H9 (cell line): ENCODE results near the gene NHLH1. TPM values are rescaled to one million over a fixed set of nuclear protein-coding genes. Genes with fewer than 3 reads are reported as not detected.

Source experiments
- DNase-seq: peaks from one replicate; pipeline ENCODE4 v3.0.0-alpha.2; 2017
- H2AFZ ChIP-seq: one replicate; pipeline ENCODE4 v1.6.1; 2013; ENCODE audit warnings: mild to moderate bottlenecking, low read length, control low read depth, moderate library complexity
- H2AK5ac ChIP-seq: 2 replicates; pipeline ENCODE4 v1.6.1; 2013; ENCODE audit warnings: low read length, control low read depth, mixed read lengths; ENCODE audit not compliant: insufficient read length
- H2BK120ac ChIP-seq: one replicate; pipeline ENCODE4 v1.6.1; 2013; ENCODE audit warnings: low read depth, mild to moderate bottlenecking, low read length, control low read depth, inconsistent platforms; ENCODE audit not compliant: poor library complexity, severe bottlenecking
- H2BK12ac ChIP-seq: 2 replicates; pipeline ENCODE4 v1.6.1; 2013; ENCODE audit warnings: low read length, control low read depth, mixed read lengths, low read depth; ENCODE audit not compliant: insufficient read length
- H2BK15ac ChIP-seq: 2 replicates; pipeline ENCODE4 v1.6.1; 2013; ENCODE audit warnings: low read depth, low read length, control low read depth
- H2BK20ac ChIP-seq: one replicate; pipeline ENCODE4 v1.6.1; 2013; ENCODE audit warnings: low read depth, mild to moderate bottlenecking, low read length, control low read depth, inconsistent platforms; ENCODE audit not compliant: poor library complexity, severe bottlenecking
- H2BK5ac ChIP-seq: 2 replicates; pipeline ENCODE4 v1.6.1; 2013; ENCODE audit warnings: low read length, control low read depth, mixed read lengths; ENCODE audit not compliant: insufficient read length
- H3K14ac ChIP-seq: 2 replicates; pipeline ENCODE4 v1.6.1; 2013; ENCODE audit warnings: low read length, control low read depth; ENCODE audit not compliant: insufficient read depth
- H3K18ac ChIP-seq: 2 replicates; pipeline ENCODE4 v1.6.1; 2013; ENCODE audit warnings: low read depth, mild to moderate bottlenecking, mixed read lengths, low read length, control low read depth; ENCODE audit not compliant: insufficient read length
- H3K23ac ChIP-seq: 2 replicates; pipeline ENCODE4 v1.6.1; 2013; ENCODE audit warnings: low read length, control low read depth, mixed read lengths, low read depth; ENCODE audit not compliant: insufficient read length
- H3K23me2 ChIP-seq: 2 replicates; pipeline ENCODE4 v1.6.1; 2013; ENCODE audit warnings: low read depth, mild to moderate bottlenecking, mixed read lengths, low read length, control low read depth; ENCODE audit not compliant: insufficient read length, poor library complexity, severe bottlenecking
- H3K27ac ChIP-seq: 2 replicates; pipeline ENCODE4 v1.5.1; 2013; ENCODE audit warnings: low read length, control low read depth, mixed read lengths, low read depth; ENCODE audit not compliant: insufficient read length
- H3K27me3 ChIP-seq: 2 replicates; pipeline ENCODE4 v1.6.1; 2013; ENCODE audit warnings: low read length, control low read depth, inconsistent platforms; ENCODE audit not compliant: insufficient read depth
- H3K4ac ChIP-seq: 2 replicates; pipeline ENCODE4 v1.6.1; 2013; ENCODE audit warnings: low read depth, mild to moderate bottlenecking, control low read depth, inconsistent platforms, low read length, moderate library complexity
- H3K4me1 ChIP-seq: 2 replicates; pipeline ENCODE4 v1.6.1; 2013; ENCODE audit warnings: low read length, control low read depth, inconsistent platforms; ENCODE audit not compliant: insufficient read depth
- H3K4me2 ChIP-seq: 2 replicates; pipeline ENCODE4 v1.6.1; 2013; ENCODE audit warnings: low read length, control low read depth, mixed read lengths; ENCODE audit not compliant: insufficient read length, insufficient read depth
- H3K56ac ChIP-seq: 2 replicates; pipeline ENCODE4 v1.6.1; 2013; ENCODE audit warnings: low read depth, mild to moderate bottlenecking, mixed read lengths, low read length, control low read depth; ENCODE audit not compliant: insufficient read length
- H3K79me1 ChIP-seq: 2 replicates; pipeline ENCODE4 v1.6.1; 2013; ENCODE audit warnings: low read depth, mild to moderate bottlenecking, moderate library complexity, low read length, control low read depth, inconsistent platforms; ENCODE audit not compliant: insufficient read depth, poor library complexity, severe bottlenecking
- H3K79me2 ChIP-seq: 2 replicates; pipeline ENCODE4 v1.6.1; 2013; ENCODE audit warnings: low read length, control low read depth, inconsistent platforms; ENCODE audit not compliant: insufficient read depth
- H3K9ac ChIP-seq: 2 replicates; pipeline ENCODE4 v1.6.1; 2013; ENCODE audit warnings: low read length, control low read depth, mixed read lengths; ENCODE audit not compliant: insufficient read length; ENCODE audit errors: extremely low read depth
- H3K9me3 ChIP-seq: one replicate; pipeline ENCODE4 v1.6.1; 2013; ENCODE audit warnings: low read depth, low read length, inconsistent platforms; ENCODE audit not compliant: control insufficient read depth
- H3T11ph ChIP-seq: one replicate; pipeline ENCODE4 v1.6.1; 2013; ENCODE audit warnings: mild to moderate bottlenecking, low read length, control low read depth, inconsistent platforms
- H4K20me1 ChIP-seq: one replicate; pipeline ENCODE4 v1.6.1; 2013; ENCODE audit not compliant: control insufficient read depth, insufficient read length, insufficient read depth
- H4K5ac ChIP-seq: 2 replicates; pipeline ENCODE4 v1.6.1; 2013; ENCODE audit warnings: low read depth, mild to moderate bottlenecking, mixed read lengths, low read length, control low read depth; ENCODE audit not compliant: insufficient read length
- H4K8ac ChIP-seq: replicated peaks from 2 replicates; pipeline ENCODE4 v1.6.1; 2013; ENCODE audit warnings: low read length, control low read depth, mixed read lengths, low read depth; ENCODE audit not compliant: insufficient read length
- H4K91ac ChIP-seq: 2 replicates; pipeline ENCODE4 v1.6.1; 2013; ENCODE audit warnings: low read depth, mild to moderate bottlenecking, moderate library complexity, mixed read lengths, low read length, control low read depth; ENCODE audit not compliant: insufficient read length
- H3K27ac Mint-ChIP-seq, 3 experiments: 2 replicates in 2 of 3; 3 replicates in 1 of 3; pipeline ENCODE4 v1.8.0; 2020 to 2021; ENCODE audit warnings: mixed read lengths in 3 of 3, mild to moderate bottlenecking in 1 of 3, moderate library complexity in 1 of 3
- H3K27me3 Mint-ChIP-seq: 2 replicates; pipeline ENCODE4 v1.8.0; 2021; ENCODE audit warnings: low read depth, mild to moderate bottlenecking, moderate library complexity, mixed read lengths
- H3K36me3 Mint-ChIP-seq, 3 experiments: 2 replicates in 2 of 3; 3 replicates in 1 of 3; pipeline ENCODE4 v1.8.0; 2020 to 2021; ENCODE audit warnings: low read depth in 3 of 3, mixed read lengths in 3 of 3; ENCODE audit not compliant: insufficient read depth in 1 of 3
- H3K4me1 Mint-ChIP-seq, 2 experiments: 2 replicates each; pipeline ENCODE4 v1.8.0; 2020; ENCODE audit warnings: mixed read lengths in 2 of 2
- H3K4me3 Mint-ChIP-seq, 2 experiments: 2 replicates in 1 of 2; 3 replicates in 1 of 2; pipeline ENCODE4 v1.8.0; 2020 to 2021; ENCODE audit warnings: mild to moderate bottlenecking in 2 of 2, mixed read lengths in 2 of 2, moderate library complexity in 1 of 2
- H3K9me3 Mint-ChIP-seq, 2 experiments: 2 replicates in 1 of 2; 3 replicates in 1 of 2; pipeline ENCODE4 v1.8.0; 2020; ENCODE audit warnings: mild to moderate bottlenecking in 2 of 2, mixed read lengths in 2 of 2, moderate library complexity in 1 of 2
- WGBS: extraction: QIAGEN DNeasy Blood & Tissue Kit; methylation state at CpG from one replicate; pipeline ENCODE4 v1.1.7; 2013; ENCODE audit warnings: missing lambda C conversion rate, low lambda C conversion rate, mixed read lengths; ENCODE audit not compliant: insufficient read length; ENCODE audit errors: extremely low coverage; 5-methylcytosine and 5-hydroxymethylcytosine counted together
- total RNA-seq: library from RNA; stranded (reverse); gene quantifications from 2 replicates; pipeline ENCODE4 v1.2.1, GENCODE V29; 2021
- TF ChIP-seq, protein P1 (sequence below): fragments of 200-600 bp; sonication (generic); conservative IDR thresholded peaks from 3 replicates; pipeline ENCODE4 v1.8.0; 2021; ENCODE audit warnings: antibody characterized with exemption, mild to moderate bottlenecking

The NHLH1 gene
- total RNA-seq, 1 experiment from 2014 or later = 1.5 TPM

DNA sequence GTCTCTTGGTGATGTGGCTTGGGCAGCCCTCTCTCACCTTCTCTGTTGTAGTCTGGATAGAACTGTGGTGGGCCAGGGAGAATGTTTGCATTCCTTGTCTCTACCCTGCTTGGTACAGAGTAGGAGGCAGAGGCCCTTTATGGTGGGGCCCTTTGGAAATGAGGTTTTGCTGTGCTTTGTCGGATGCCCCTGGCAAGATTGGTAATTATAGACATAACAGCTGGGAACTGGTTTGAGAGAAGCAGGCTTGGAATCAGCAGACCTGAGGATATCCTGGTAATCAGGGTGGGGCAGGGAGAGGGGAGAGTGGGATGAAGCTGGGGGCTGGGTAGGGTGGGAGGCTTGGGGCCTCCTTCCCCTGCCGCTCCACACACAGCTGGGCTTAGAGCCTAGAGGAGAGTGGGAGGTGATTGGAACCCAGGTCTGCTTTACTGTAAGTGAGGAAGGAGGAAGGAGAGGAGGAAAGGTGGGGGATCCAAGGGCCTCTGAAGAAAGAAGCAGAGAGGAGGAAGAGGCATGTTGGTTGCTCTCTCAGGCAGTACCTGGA is 38.5 kb downstream of the NHLH1 start:
- no peak overlapping the region for H4K5ac ChIP-seq
- Mint-ChIP-seq H3K4me3 (peak overlapping the region in 1 of 2 experiments; percentile 19; a peak in 2 of 5 replicates), H3K9me3 (no peaks in the 10 kb centered on the region), H3K4me1 (peaks cover 85 to 87% of the 10 kb centered on the region in 2 experiments), H3K27ac (peak overlapping the region in 2 of 3 experiments; percentile 47 to 56; a peak in 4 of 7 replicates), H3K36me3 (peaks cover 4 to 25% (median 7%) of the 10 kb centered on the region in 3 experiments; a peak in 6 of 7 replicates), H3K27me3 (no peaks in the 10 kb centered on the region)
- H2BK12ac ChIP-seq = no peak overlapping the region
- H2AFZ ChIP-seq = no peak overlapping the region
- H4K91ac ChIP-seq = no peak overlapping the region
- H2BK120ac ChIP-seq = no peak overlapping the region
- H4K8ac ChIP-seq = no peak overlapping the region
- peaks cover 24% of the 10 kb centered on the region; the same call in 1 of the 2 replicates for H3K79me2 ChIP-seq
- peaks cover 31% of the 10 kb centered on the region; the same call in 1 of the 2 replicates for H3K4me1 ChIP-seq
- no peak overlapping the region for H3T11ph ChIP-seq
- TF ChIP-seq, protein P1, sequence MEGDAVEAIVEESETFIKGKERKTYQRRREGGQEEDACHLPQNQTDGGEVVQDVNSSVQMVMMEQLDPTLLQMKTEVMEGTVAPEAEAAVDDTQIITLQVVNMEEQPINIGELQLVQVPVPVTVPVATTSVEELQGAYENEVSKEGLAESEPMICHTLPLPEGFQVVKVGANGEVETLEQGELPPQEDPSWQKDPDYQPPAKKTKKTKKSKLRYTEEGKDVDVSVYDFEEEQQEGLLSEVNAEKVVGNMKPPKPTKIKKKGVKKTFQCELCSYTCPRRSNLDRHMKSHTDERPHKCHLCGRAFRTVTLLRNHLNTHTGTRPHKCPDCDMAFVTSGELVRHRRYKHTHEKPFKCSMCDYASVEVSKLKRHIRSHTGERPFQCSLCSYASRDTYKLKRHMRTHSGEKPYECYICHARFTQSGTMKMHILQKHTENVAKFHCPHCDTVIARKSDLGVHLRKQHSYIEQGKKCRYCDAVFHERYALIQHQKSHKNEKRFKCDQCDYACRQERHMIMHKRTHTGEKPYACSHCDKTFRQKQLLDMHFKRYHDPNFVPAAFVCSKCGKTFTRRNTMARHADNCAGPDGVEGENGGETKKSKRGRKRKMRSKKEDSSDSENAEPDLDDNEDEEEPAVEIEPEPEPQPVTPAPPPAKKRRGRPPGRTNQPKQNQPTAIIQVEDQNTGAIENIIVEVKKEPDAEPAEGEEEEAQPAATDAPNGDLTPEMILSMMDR = no peak
- no peak overlapping the region for H2BK20ac ChIP-seq
- no peak overlapping the region for H3K27ac ChIP-seq
- H3K23ac ChIP-seq = no peak overlapping the region
- peaks cover 9% of the 10 kb centered on the region for H3K23me2 ChIP-seq
- no peaks in the 10 kb centered on the region for H3K79me1 ChIP-seq
- no peaks in the 10 kb centered on the region for H4K20me1 ChIP-seq
- H3K27me3 ChIP-seq = no peaks in the 10 kb centered on the region
- H2AK5ac ChIP-seq = no peak overlapping the region
- H3K4me2 ChIP-seq = no peak overlapping the region
- no peak overlapping the region for H3K14ac ChIP-seq
- no peak overlapping the region for H3K18ac ChIP-seq
- no peaks in the 10 kb centered on the region for H3K9me3 ChIP-seq
- H3K9ac ChIP-seq = no peak overlapping the region
- H2BK15ac ChIP-seq = no peak overlapping the region
- DNase-seq = no peak
- no CpG with 5 or more reads among the region's 2 CpGs for WGBS
- no peak overlapping the region for H3K4ac ChIP-seq
- H3K56ac ChIP-seq = no peak overlapping the region
- no peak overlapping the region for H2BK5ac ChIP-seq
